OCI-LY7 (cell line): Measurements from ENCODE around the gene DPP10. TPM values are rescaled to one million over a fixed set of nuclear protein-coding genes. Genes with fewer than 3 reads are reported as not detected.

Experiments used
- BruUV-seq: library from RNA; stranded (reverse); fragments of 400-500 nt; replicated peaks from 2 replicates; lab custom pipeline; 2021; lab: Mats Ljungman, UMichigan
- CTCF ChIA-PET: fragments of 300-600 bp; sonication (Branson Sonifier 250); formaldehyde crosslinking; loops from one replicate; lab custom pipeline; 2022; ENCODE audit warnings: antibody characterized with exemption; ENCODE audit not compliant: unreplicated experiment; lab: Charles Lee
- POLR2A ChIA-PET: fragments of 300-600 bp; sonication (Branson Sonifier 250); formaldehyde crosslinking; loops from one replicate; lab custom pipeline; 2022; ENCODE audit warnings: antibody characterized with exemption; lab: Charles Lee
- DNase-seq: peaks from one replicate; pipeline ENCODE4 v3.0.0-alpha.2; 2015; ENCODE audit warnings: low spot score
- H2AFZ ChIP-seq: fragments of 200-600 bp; sonication (generic), shearing (Covaris generic); 2 replicates; pipeline ENCODE4 v1.6.1; 2014; ENCODE audit warnings: mild to moderate bottlenecking, antibody characterized with exemption, low read length, moderate library complexity
- H3K27ac ChIP-seq: fragments of 200-600 bp; sonication (generic); 2 replicates; pipeline ENCODE4 v1.5.1; 2014; ENCODE audit warnings: mixed run types, low read depth, mild to moderate bottlenecking, moderate library complexity, low read length, inconsistent platforms; ENCODE audit not compliant: poor library complexity, severe bottlenecking
- H3K36me3 ChIP-seq: fragments of 200-600 bp; sonication (generic); 2 replicates; pipeline ENCODE4 v1.6.1; 2014; ENCODE audit warnings: mild to moderate bottlenecking, antibody characterized with exemption, low read length, moderate library complexity, mixed read lengths; ENCODE audit not compliant: insufficient read depth
- H3K4me1 ChIP-seq: fragments of 200-600 bp; sonication (generic); 2 replicates; pipeline ENCODE4 v1.5.1; 2014; ENCODE audit warnings: mild to moderate bottlenecking, low read length; ENCODE audit not compliant: insufficient read depth, poor library complexity, severe bottlenecking
- H3K4me2 ChIP-seq: fragments of 200-600 bp; sonication (generic); 2 replicates; pipeline ENCODE4 v1.6.1; 2014; ENCODE audit warnings: mild to moderate bottlenecking, low read length
- H3K4me3 ChIP-seq: fragments of 200-600 bp; sonication (generic); 2 replicates; pipeline ENCODE4 v1.5.1; 2014; ENCODE audit warnings: mild to moderate bottlenecking, low read depth, low read length; ENCODE audit not compliant: poor library complexity, severe bottlenecking
- H3K79me2 ChIP-seq: fragments of 200-600 bp; sonication (generic); 2 replicates; pipeline ENCODE4 v1.6.1; 2016; ENCODE audit warnings: low read depth, mild to moderate bottlenecking, low read length, moderate library complexity, mixed read lengths; ENCODE audit not compliant: insufficient read depth
- H3K9me2 ChIP-seq: fragments of 200-600 bp; sonication (generic); 2 replicates; pipeline ENCODE4 v1.6.1; 2016; ENCODE audit warnings: mild to moderate bottlenecking, low read length, mixed read lengths; ENCODE audit not compliant: insufficient read depth
- H3K9me3 ChIP-seq: fragments of 200-600 bp; sonication (generic); 2 replicates; pipeline ENCODE4 v1.6.1; 2014; ENCODE audit warnings: mild to moderate bottlenecking, mixed run types, low read length, mixed read lengths
- H4K20me1 ChIP-seq: fragments of 200-600 bp; sonication (generic); 2 replicates; pipeline ENCODE4 v1.6.1; 2014; ENCODE audit warnings: mild to moderate bottlenecking, antibody characterized with exemption, low read length, moderate library complexity, mixed read lengths; ENCODE audit not compliant: insufficient read depth
- CTCF ChIP-seq: fragments of 200-600 bp; sonication (generic); conservative IDR thresholded peaks from 2 replicates; pipeline ENCODE4 v1.5.1; 2014; ENCODE audit warnings: mild to moderate bottlenecking, antibody characterized with exemption, low read length, moderate library complexity, mixed read lengths
- EZH2phosphoT487 ChIP-seq: fragments of 200-600 bp; sonication (generic); IDR thresholded peaks from 2 replicates; pipeline ENCODE4 v1.6.1; 2018; ENCODE audit warnings: low read depth, borderline replicate concordance, mild to moderate bottlenecking, mixed run types, antibody characterized with exemption, low read length, moderate library complexity, mixed read lengths
- intact Hi-C: fragments of 100-400 bp; cut with micrococcal nuclease; formaldehyde crosslinking; loops from one replicate; pipeline ENCODE4 v1.10.0; 2022; ENCODE audit not compliant: unreplicated experiment
- total RNA-seq, 2 experiments: library from RNA; depleted of rRNA in 1 of 2; stranded (reverse); fragments of >200 nt in 1 of 2; shearing (Covaris generic) in 1 of 2; gene quantifications; 2 replicates each; pipeline ENCODE4 v1.2.3, GENCODE V29; 2014 to 2022

The DPP10 gene
- total RNA-seq, 2 experiments from 2014 or later, result not detected

GRCh38 chr2:115757286-115757685, 1314.8 kb downstream of the DPP10 start:
- no peaks in the 10 kb centered on the region for H3K79me2 ChIP-seq
- no TSS peak for BruUV-seq
- POLR2A ChIA-PET, result no interaction called here
- H4K20me1 ChIP-seq, result no peaks in the 10 kb centered on the region
- H3K9me3 ChIP-seq, result no peaks in the 10 kb centered on the region
- no peaks in the 10 kb centered on the region for H3K9me2 ChIP-seq
- H3K4me2 ChIP-seq, result no peak overlapping the region
- no peaks in the 10 kb centered on the region for H3K36me3 ChIP-seq
- no peaks in the 10 kb centered on the region for H3K4me1 ChIP-seq
- TF ChIP-seq EZH2phosphoT487 (no peak), CTCF (no peak)
- intact Hi-C loops, result no loop called here
- DNase-seq, result no peak
- H2AFZ ChIP-seq, result no peak overlapping the region
- no peak overlapping the region for H3K4me3 ChIP-seq
- H3K27ac ChIP-seq, result no peak overlapping the region
- CTCF ChIA-PET, result no interaction called here

- no peak overlapping the region for H3K27ac ChIP-seq
- H3K4me3 ChIP-seq, result no peak overlapping the region
- DNase-seq, result no peak
- no TSS peak for BruUV-seq
- H3K9me2 ChIP-seq, result no peaks in the 10 kb centered on the region
- no peaks in the 10 kb centered on the region for H3K36me3 ChIP-seq
- ChIA-PET POLR2A (interaction anchor here (0.6 to 1.1 kb wide), 3 partner anchors 9 to 488 kb away, joined by 3 to 9 read pairs (median 3); no protein-coding TSS in a partner anchor), CTCF (no interaction called here)
- no peaks in the 10 kb centered on the region for H3K9me3 ChIP-seq
- TF ChIP-seq CTCF (no peak), EZH2phosphoT487 (no peak)
- H2AFZ ChIP-seq, result no peak overlapping the region
- no peaks in the 10 kb centered on the region for H3K4me1 ChIP-seq
- no peaks in the 10 kb centered on the region for H3K79me2 ChIP-seq
- intact Hi-C loops, result no loop called here
- H3K4me2 ChIP-seq, result no peak overlapping the region
- H4K20me1 ChIP-seq, result no peaks in the 10 kb centered on the region
Measured at GRCh38 chr2:115763601-115764000, 1321.2 kb downstream of the DPP10 start.

- Histone ChIP-seq H3K36me3 (no peaks in the 10 kb centered on the region), H2AFZ (no peak overlapping the region), H3K4me1 (no peaks in the 10 kb centered on the region), H3K4me2 (no peak overlapping the region), H4K20me1 (no peaks in the 10 kb centered on the region), H3K9me2 (no peaks in the 10 kb centered on the region), H3K79me2 (no peaks in the 10 kb centered on the region), H3K27ac (no peak overlapping the region), H3K9me3 (no peaks in the 10 kb centered on the region), H3K4me3 (no peak overlapping the region)
- ChIA-PET CTCF (no interaction called here), POLR2A (interaction anchor here (0.6 kb wide), 1 partner anchor 77 kb away, joined by 3 read pairs; no protein-coding TSS in a partner anchor)
- BruUV-seq, result no TSS peak
- TF ChIP-seq CTCF (no peak), EZH2phosphoT487 (no peak)
- intact Hi-C loops, result no loop called here
- no peak for DNase-seq
Measured at GRCh38 chr2:115771516-115771915, 1329.1 kb downstream of the DPP10 start.
